SU-DHL-6 (cell line): ENCODE measurements around the gene PARP12.

ENCODE experiments used
- H2AFZ ChIP-seq: fragments of 200-600 bp; sonication (generic); 2 replicates; pipeline ENCODE4 v1.6.1; 2014; ENCODE audit warnings: low read depth, mild to moderate bottlenecking, moderate library complexity, mixed read lengths, antibody characterized with exemption, low read length; ENCODE audit not compliant: severe bottlenecking
- H3F3A ChIP-seq: fragments of 200-600 bp; shearing (Covaris generic); 2 replicates; pipeline ENCODE4 v1.6.0; 2016; ENCODE audit warnings: antibody characterized with exemption, mild to moderate bottlenecking; ENCODE audit not compliant: insufficient read depth
- H3K27ac ChIP-seq: fragments of 200-600 bp; sonication (generic); 2 replicates; pipeline ENCODE4 v1.5.1; 2016; ENCODE audit warnings: low read depth, mild to moderate bottlenecking, low read length, moderate library complexity, mixed read lengths
- H3K27me3 ChIP-seq: fragments of 200-600 bp; sonication (generic), shearing (Covaris generic); 2 replicates; pipeline ENCODE4 v1.6.0; 2014; ENCODE audit warnings: mild to moderate bottlenecking, low read length
- H3K36me3 ChIP-seq: fragments of 200-600 bp; sonication (generic); 2 replicates; pipeline ENCODE4 v1.6.1; 2014; ENCODE audit warnings: mild to moderate bottlenecking, low read length, mixed read lengths
- H3K4me2 ChIP-seq: fragments of 300-600, 200-600 bp; shearing (Covaris generic), sonication (generic); 2 replicates; pipeline ENCODE4 v1.6.0; 2014; ENCODE audit warnings: low read length, low read depth, mild to moderate bottlenecking; ENCODE audit not compliant: poor library complexity, severe bottlenecking
- H3K4me3 ChIP-seq: fragments of 200-600 bp; sonication (generic); 2 replicates; pipeline ENCODE4 v1.5.1; 2014; ENCODE audit warnings: antibody characterized with exemption, low read length, mild to moderate bottlenecking, mixed read lengths; ENCODE audit not compliant: insufficient read depth, poor library complexity, severe bottlenecking
- H3K79me2 ChIP-seq: fragments of 200-600 bp; sonication (generic); 2 replicates; pipeline ENCODE4 v1.6.1; 2014; ENCODE audit warnings: mild to moderate bottlenecking, low read length, moderate library complexity; ENCODE audit not compliant: insufficient read depth
- H3K9ac ChIP-seq: fragments of 200-600 bp; sonication (generic); 2 replicates; pipeline ENCODE4 v1.7.0; 2014; ENCODE audit warnings: mild to moderate bottlenecking, low read length
- H3K9me2 ChIP-seq: fragments of 200-600 bp; sonication (generic); replicated peaks from 2 replicates; pipeline ENCODE4 v1.6.1; 2014; ENCODE audit warnings: low read length; ENCODE audit not compliant: insufficient read depth
- H3K9me3 ChIP-seq: fragments of 200-600 bp; sonication (generic); 2 replicates; pipeline ENCODE4 v1.6.1; 2014; ENCODE audit warnings: low read length, mixed read lengths; ENCODE audit not compliant: insufficient read depth
- H4K20me1 ChIP-seq: fragments of 200-600 bp; sonication (generic); 2 replicates; pipeline ENCODE4 v1.6.1; 2014; ENCODE audit warnings: low read depth, mild to moderate bottlenecking, antibody characterized with exemption, low read length, moderate library complexity, mixed read lengths
- EZH2phosphoT487 ChIP-seq: fragments of 200-600 bp; sonication (generic), shearing (Covaris generic); conservative IDR thresholded peaks from 2 replicates; pipeline ENCODE4 v1.6.1; 2018; ENCODE audit warnings: mild to moderate bottlenecking, antibody characterized with exemption, low read length, moderate library complexity, mixed read lengths
- TF ChIP-seq, protein P1 (sequence below): fragments of 200-600 bp; sonication (generic); IDR thresholded peaks from one replicate; pipeline ENCODE4 v1.5.1; 2017; ENCODE audit warnings: antibody characterized with exemption, mild to moderate bottlenecking, low read length, moderate library complexity; ENCODE audit not compliant: insufficient read depth, poor library complexity, severe bottlenecking

PARP12 gene

DNA sequence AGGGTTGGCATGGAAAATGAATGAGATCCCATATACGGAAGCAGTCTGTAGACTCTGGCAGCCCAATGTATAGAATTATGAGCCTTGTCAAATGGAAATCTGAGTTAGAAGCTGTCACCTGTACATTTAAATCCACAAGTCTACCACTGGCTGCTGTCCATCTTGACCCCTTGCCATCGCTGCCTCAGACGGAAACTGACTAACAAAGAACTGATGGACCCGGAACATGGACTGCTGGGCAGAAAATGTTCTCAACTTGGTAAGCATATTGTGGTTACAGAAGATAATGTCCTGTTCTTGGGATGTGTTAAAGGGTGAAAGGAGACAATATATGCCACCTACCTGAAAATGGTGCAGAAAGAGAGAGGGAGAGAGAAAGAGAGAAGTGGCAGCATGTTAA lies 37.5 kb downstream of the PARP12 start:
- Histone ChIP-seq H2AFZ (no peak overlapping the region), H3K4me3 (no peak overlapping the region), H3K27ac (no peak overlapping the region), H3K9me2 (no peaks in the 10 kb centered on the region), H3F3A (no peaks in the 10 kb centered on the region), H3K36me3 (no peaks in the 10 kb centered on the region), H3K9me3 (no peaks in the 10 kb centered on the region), H3K27me3 (no peaks in the 10 kb centered on the region), H3K9ac (no peak overlapping the region), H4K20me1 (no peaks in the 10 kb centered on the region), H3K79me2 (no peaks in the 10 kb centered on the region), H3K4me2 (no peak overlapping the region)
- TF ChIP-seq EZH2phosphoT487 = no peak
- TF ChIP-seq, protein P1, sequence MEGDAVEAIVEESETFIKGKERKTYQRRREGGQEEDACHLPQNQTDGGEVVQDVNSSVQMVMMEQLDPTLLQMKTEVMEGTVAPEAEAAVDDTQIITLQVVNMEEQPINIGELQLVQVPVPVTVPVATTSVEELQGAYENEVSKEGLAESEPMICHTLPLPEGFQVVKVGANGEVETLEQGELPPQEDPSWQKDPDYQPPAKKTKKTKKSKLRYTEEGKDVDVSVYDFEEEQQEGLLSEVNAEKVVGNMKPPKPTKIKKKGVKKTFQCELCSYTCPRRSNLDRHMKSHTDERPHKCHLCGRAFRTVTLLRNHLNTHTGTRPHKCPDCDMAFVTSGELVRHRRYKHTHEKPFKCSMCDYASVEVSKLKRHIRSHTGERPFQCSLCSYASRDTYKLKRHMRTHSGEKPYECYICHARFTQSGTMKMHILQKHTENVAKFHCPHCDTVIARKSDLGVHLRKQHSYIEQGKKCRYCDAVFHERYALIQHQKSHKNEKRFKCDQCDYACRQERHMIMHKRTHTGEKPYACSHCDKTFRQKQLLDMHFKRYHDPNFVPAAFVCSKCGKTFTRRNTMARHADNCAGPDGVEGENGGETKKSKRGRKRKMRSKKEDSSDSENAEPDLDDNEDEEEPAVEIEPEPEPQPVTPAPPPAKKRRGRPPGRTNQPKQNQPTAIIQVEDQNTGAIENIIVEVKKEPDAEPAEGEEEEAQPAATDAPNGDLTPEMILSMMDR = no peak

DNA sequence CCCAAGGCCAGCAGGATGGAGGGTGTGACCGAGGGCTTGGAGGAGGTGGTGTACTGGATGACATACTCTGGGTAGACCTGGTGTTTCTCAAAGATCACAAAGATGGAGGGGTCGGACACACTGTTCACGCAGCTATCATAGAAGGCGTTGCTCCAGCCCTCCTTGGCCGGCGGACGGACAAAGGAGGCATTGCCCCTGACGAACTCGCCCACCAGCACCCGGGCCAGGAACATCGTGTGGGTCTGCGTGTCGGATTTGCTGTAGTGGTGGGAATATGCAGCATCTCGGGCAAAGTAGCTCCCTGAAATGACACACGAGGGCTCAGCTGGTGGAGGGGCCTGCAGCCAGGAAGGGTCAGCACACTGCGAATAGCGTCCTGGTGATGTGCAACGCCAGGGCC lies 38.2 kb downstream of the PARP12 start:
- Histone ChIP-seq H3K9ac (no peak overlapping the region), H3K9me3 (no peaks in the 10 kb centered on the region), H3K36me3 (no peaks in the 10 kb centered on the region), H3K4me3 (no peak overlapping the region), H3K79me2 (no peaks in the 10 kb centered on the region), H3K9me2 (no peaks in the 10 kb centered on the region), H2AFZ (no peak overlapping the region), H3F3A (no peaks in the 10 kb centered on the region), H3K27me3 (no peaks in the 10 kb centered on the region), H3K4me2 (no peak overlapping the region), H3K27ac (no peak overlapping the region), H4K20me1 (no peaks in the 10 kb centered on the region)
- TF ChIP-seq, protein P1 = no peak
- TF ChIP-seq EZH2phosphoT487 = no peak

DNA sequence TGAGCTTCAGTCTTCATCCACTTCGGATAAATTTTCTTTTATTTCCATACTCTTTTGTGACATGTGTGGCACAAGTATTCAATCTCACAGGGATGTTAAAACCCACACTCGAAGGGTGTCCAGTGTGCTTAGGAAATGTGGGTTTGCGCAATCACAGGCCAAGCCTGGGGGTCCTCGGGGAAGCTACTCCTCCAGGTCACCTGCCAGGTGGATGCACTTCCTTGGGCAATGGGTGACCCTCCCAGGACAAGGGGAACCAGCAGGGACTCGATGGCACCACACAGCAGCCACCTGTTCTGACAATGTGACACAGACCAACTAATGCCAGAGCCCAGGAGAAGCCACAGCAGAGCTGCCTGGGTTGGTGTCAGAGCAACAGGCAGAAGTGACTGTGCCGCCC lies 39.0 kb downstream of the PARP12 start:
- H3K27me3 ChIP-seq = no peaks in the 10 kb centered on the region
- H3K9me2 ChIP-seq = no peaks in the 10 kb centered on the region
- no peak overlapping the region for H3K9ac ChIP-seq
- no peak overlapping the region for H2AFZ ChIP-seq
- no peaks in the 10 kb centered on the region for H3K79me2 ChIP-seq
- no peaks in the 10 kb centered on the region for H4K20me1 ChIP-seq
- TF ChIP-seq, protein P1 = no peak
- TF ChIP-seq EZH2phosphoT487 = no peak
- H3K4me2 ChIP-seq = no peak overlapping the region
- no peak overlapping the region for H3K4me3 ChIP-seq
- no peak overlapping the region for H3K27ac ChIP-seq
- no peaks in the 10 kb centered on the region for H3K9me3 ChIP-seq
- H3F3A ChIP-seq = no peaks in the 10 kb centered on the region
- no peaks in the 10 kb centered on the region for H3K36me3 ChIP-seq
